NCI-H187 (cell line): ENCODE data around the gene C4orf33.

Experiments used
- DNase-seq, 2 experiments: peaks; one replicate each; lab custom pipeline; 2025; lab: John Stamatoyannopoulos, UW

Gene C4orf33

GRCh38 chr4:129129143-129129542 is 33.2 kb downstream of the C4orf33 start:
- DNase-seq, result no peak

GRCh38 chr4:129131343-129131742 is 35.4 kb downstream of the C4orf33 start:
- DNase-seq, result no peak

- no peak for DNase-seq
Observed at GRCh38 chr4:129136433-129136832, 40.5 kb downstream of the C4orf33 start.

- peak in 1 of 2 experiments; percentile 9 for DNase-seq
Observed at GRCh38 chr4:129138810-129139496, 43.0 kb downstream of the C4orf33 start.

- DNase-seq, result no peak
Observed at GRCh38 chr4:129140521-129140920, 44.6 kb downstream of the C4orf33 start.

- no peak for DNase-seq
Observed at GRCh38 chr4:129143359-129143758, 47.4 kb downstream of the C4orf33 start.

GRCh38 chr4:129144755-129145206 is 48.8 kb downstream of the C4orf33 start:
- no peak for DNase-seq

- no peak for DNase-seq
Observed at GRCh38 chr4:129145222-129145730, 49.3 kb downstream of the C4orf33 start.

GRCh38 chr4:129146639-129147038 is 50.7 kb downstream of the C4orf33 start:
- DNase-seq, result no peak

- no peak for DNase-seq
Observed at GRCh38 chr4:129148892-129149291, 52.9 kb downstream of the C4orf33 start.

GRCh38 chr4:129149906-129150305 is 54.0 kb downstream of the C4orf33 start:
- no peak for DNase-seq

GRCh38 chr4:129152350-129152749 is 56.4 kb downstream of the C4orf33 start:
- DNase-seq, result no peak

GRCh38 chr4:129153700-129154099 is 57.7 kb downstream of the C4orf33 start:
- no peak for DNase-seq

- DNase-seq, result no peak
Observed at GRCh38 chr4:129162450-129162849, 66.5 kb downstream of the C4orf33 start.

GRCh38 chr4:129163427-129163826 is 67.5 kb downstream of the C4orf33 start:
- DNase-seq, result no peak

GRCh38 chr4:129164243-129164642 is 68.3 kb downstream of the C4orf33 start:
- DNase-seq, result no peak
